GM21423 (cell line): Measurements from ENCODE around the gene CCDC7.
"Not testable (repeated sequence)": the region's sequence is repeated elsewhere in the genome, so short reads cannot be mapped to it uniquely, and the experiment has no call there.

Source experiments
- ATAC-seq: cut with Tn5 transposase; IDR thresholded peaks from one replicate; pipeline ENCODE4 v1.9.1; 2021; ENCODE audit warnings: mild to moderate bottlenecking, moderate library complexity; ENCODE audit not compliant: unreplicated experiment

Gene CCDC7

DNA sequence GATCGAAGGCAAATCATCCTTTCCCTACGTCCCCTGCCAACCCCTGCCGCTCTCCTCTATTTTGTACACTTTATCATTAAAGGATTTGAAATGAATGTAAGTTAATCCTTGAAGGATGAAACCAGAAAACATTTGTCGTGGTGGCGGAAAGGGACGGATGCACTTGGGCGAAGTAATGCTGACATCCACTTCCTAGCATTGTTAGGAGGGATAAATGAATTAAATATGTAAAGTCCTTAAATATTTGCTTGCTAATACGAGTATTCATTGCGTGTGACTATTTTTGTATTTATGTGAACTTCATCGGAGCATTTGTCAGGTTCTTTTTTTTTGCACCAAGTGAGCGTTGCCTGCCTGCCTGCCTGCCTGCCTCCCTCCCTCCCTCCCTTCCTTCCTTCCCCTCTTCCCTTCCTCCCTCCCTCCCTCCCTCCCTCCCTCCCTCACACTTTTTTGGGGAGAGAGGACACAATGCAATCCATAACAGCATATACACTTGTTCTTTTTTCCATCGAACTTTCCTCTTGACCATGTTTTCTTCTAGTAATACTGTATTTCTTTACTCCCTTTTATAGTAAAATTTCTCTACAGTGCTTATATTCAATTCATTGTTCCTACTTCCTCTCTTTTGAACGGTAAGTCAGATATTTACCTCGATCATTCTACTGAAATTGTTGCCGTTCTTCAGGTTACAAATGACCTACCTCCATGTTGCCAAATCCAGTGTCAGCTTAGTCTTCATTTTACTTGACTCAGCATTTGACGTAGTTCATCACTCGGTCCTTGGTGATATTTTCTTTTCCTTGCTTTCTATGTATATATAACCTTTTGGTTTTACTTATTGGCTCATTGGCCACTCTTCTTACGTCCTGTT lies 831 bp downstream of the CCDC7 start:
- no peak for ATAC-seq

- no peak for ATAC-seq
Observed at GRCh38 chr10:32454148-32454547, 8.2 kb downstream of the CCDC7 start.

- ATAC-seq: no peak
Observed at GRCh38 chr10:32459051-32459698, 13.2 kb downstream of the CCDC7 start.

DNA sequence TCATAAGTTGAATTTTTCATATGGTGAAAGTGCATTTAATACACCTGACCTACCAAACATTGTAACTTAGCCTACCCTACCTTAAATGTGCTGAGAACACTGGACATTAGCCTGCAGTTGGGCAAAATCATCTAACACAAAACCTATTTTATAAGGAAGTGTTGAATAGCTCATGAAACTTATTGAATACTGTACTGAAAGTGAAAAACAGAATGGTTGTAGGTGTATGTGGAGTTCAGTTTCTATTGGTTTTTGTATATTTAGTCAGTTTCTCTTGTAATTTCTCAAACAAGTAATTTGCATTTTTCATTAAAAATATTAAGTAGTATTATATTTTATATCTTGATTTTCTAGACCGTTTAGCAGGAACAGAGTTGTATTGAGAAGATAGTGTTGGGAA lies 15.3 kb downstream of the CCDC7 start:
- peak; percentile 48 for ATAC-seq

- ATAC-seq: no peak
Observed at GRCh38 chr10:32471232-32471631, 25.3 kb downstream of the CCDC7 start.

GRCh38 chr10:32477499-32477898 lies 31.6 kb downstream of the CCDC7 start:
- no peak for ATAC-seq

DNA sequence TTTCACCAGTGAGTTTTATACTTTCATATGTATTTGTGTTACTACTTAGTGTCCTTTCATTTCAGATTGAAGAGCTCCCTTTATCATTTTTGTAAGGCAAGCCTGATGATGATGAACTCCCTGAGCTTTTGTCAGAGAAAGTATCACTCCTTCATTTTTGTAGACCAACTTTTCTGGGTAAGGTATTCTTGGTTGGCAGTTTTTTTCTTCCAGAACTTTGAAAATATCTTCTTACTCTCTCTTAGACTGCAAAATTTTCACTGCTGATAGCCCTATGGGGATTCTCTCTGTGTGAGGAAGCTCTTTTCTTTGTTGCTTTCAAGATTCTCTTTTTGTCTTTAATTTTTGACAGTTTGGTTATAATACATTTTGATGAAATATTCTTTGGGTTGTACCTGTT lies 35.7 kb downstream of the CCDC7 start:
- no peak for ATAC-seq

- ATAC-seq: not testable (repeated sequence)
Observed at GRCh38 chr10:32483019-32483502, 37.1 kb downstream of the CCDC7 start.

DNA sequence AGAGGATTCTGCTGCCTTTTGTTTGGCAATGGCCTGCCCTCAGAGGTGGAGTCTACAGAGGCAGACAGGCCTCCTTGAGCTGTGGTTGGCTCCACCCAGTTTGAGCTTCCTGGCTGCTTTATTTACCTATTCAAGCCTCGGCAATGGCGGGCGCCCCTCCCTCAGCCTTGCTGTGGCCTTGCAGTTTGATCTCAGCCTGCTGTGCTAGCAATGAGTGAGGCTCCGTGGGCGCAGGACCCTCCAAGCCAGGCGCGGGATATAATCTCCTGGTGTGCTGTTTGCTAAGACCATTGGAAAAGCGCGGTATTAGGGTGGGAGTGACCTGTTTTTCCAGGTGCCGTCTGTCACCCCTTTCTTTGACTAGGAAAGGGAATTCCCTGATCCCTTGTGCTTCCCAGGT lies 42.1 kb downstream of the CCDC7 start:
- not testable (repeated sequence) for ATAC-seq

GRCh38 chr10:32489158-32489557 lies 43.2 kb downstream of the CCDC7 start:
- no peak for ATAC-seq

GRCh38 chr10:32489901-32490300 lies 44.0 kb downstream of the CCDC7 start:
- no peak for ATAC-seq

- not testable (repeated sequence) for ATAC-seq
Observed at GRCh38 chr10:32494562-32494961, 48.6 kb downstream of the CCDC7 start.

DNA sequence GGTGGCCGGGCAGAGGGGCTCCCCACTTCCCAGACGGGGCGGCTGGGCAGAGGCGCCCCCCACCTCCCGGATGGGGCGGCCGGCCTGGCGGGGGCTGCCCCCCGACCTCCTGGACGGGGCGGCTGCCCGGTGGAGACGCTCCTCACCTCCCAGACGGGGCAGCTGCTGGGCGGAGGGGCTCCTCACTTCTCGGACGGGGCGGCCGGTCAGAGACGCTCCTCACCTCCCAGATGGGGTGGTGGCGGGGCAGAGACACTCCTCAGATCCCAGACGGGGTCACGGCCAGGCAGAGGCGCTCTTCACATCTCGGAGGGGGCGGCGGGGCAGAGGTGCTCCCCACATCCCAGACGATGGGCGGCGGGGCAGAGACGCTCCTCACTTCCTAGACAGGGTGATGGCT lies 54.2 kb downstream of the CCDC7 start:
- not testable (repeated sequence) for ATAC-seq

DNA sequence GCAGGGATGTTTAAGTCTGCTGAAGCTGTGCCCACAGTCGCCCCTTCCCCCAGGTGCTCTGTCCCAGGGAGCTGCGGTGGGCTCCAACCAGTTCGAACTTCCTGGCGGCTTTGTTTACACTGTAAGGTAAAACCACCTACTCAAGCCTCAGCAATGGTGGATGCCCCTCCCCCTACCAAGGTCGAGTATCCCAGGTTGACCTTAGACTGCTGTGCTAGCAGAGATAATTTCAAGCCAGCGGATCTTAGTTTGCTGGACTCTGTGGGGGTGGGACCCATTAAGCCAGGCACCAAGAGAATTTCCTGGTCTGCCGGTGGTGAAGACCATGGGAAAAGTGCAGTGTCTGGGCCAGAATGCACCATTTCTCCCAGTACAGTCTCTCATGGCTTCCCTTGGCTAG lies 56.0 kb downstream of the CCDC7 start:
- no peak for ATAC-seq

DNA sequence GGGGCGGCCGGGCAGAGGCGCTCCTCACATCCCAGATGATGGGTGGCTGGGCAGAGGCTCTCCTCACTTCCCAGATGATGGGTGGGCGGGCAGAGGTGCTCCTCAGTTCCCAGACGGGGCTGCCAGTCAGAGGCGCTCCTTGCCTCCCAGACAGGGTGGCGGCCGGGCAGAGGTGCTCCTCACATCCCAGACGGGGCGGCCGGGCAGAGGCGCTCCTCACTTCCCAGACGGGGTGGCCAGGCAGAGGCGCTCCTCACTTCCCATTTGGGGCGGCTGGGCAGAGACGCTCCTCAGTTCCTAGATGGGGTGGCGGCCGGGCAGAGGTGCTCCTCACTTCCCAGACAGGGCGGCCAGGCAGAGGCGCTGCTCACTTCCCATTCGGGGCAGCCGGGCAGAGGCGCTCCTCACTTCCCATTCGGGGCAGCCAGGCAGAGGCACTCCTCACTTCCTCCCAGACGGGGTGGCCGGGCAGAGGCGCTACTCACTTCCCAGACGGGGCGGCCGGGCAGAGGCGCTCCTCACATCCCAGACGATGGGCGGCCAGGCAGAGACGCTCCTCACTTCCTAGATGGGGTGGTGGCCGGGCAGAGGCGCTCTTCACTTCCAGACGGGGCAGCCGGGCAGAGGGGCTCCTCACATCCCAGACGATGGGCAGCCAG lies 60.0 kb downstream of the CCDC7 start:
- not testable (repeated sequence) for ATAC-seq

- no peak for ATAC-seq
Observed at GRCh38 chr10:32511599-32511998, 65.7 kb downstream of the CCDC7 start.

DNA sequence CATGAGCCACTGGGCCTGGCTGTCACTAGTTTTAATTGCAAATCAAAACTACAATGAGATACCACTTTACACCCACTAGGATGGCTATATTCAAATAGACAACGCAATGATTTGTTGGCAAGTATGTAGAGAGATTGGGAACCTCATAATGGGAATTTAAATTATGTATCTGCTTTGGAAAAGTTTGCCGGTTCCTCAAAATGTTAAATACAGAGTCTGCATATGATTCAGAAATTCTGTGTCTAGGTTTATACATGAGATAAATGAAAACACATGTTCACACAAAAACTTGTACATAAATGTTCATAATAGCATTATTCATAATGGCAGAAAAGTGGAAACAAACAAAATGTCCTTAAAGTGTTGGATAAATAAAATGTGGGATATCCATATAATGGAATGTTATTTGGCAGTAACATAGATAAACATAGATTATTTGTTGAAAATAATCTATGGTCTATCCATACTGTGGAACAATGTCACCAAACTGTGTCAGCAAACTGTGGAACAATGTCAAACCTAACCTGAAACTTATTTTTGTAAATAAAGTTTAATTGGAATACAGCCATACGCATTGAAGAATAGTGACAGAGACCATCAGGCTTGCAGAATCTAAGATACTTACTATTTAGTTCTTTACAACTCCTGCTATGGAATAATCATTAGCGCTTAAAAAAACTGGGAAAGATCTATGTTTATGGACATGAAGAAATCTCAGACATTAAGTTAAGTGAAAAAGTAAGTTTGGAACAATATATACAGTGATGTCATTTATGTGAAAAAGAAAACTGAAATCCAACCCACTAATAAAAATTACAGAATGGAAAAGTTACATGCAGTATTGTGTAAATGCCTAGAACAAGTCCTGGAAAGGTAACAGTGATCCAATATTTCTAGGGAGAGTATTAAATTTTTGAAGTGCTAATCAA lies 70.9 kb downstream of the CCDC7 start:
- no peak for ATAC-seq

DNA sequence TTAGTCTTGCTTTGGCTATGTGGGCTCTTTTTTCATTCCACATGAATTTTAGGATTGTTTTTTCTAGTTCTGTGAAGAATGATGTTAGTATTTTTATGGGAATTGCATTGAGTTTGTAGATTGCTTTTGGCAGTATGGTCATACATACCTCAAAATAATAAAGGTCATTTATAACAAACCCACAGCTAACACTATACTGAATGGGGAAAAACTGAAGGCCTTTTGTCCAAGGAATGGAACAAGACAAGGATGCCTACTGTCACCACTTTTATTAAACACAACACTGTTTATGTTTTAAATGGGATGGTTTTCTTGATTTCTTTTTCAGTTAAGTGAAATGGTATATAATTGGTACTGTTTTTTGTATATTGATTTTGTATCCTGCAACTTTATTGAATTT lies 84.3 kb downstream of the CCDC7 start:
- no peak for ATAC-seq

- ATAC-seq: no peak
Observed at GRCh38 chr10:32538256-32538655, 92.3 kb downstream of the CCDC7 start.

DNA sequence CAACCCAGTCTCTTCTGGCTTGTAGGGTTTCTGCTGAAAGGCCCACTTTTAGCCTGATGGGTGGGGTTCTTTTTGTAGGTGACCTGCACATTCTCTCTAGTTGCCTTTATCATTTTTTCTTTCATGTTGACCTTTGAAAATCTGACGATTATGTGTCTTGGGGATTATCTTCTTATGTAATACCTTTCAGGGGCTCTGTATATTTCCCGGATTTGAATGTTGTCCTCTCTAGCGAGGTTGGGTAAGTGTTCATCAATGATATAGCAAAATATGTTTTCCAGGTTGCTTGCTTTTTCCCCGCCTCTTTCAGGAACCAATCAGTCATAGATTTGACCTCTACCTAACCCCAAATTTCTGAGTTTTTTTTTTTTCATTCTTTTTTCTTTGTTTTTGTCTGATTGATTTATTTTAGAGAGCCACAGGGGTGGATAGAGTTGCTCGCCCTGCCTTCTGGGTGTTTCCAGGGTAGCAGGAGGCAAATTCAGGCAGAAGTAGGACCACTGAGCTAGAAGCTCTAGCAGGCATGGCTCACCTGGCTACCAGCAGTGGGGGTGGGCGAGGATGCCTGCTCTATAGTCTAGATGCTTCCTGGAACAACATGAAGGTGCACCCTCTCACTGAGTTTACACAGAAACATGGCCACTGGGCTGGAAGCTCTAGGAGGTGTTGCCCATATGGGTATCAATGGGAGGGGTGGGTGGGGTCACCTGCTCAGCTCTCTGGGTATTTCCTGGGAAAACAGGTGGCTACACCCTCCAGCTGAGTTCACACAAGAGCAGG lies 94.9 kb downstream of the CCDC7 start:
- ATAC-seq: no peak
